Trophoblast cell (in vitro differentiated cells and primary cell): ENCODE results near the gene GGA1.

Source experiments
- DNase-seq, 2 donors: peaks; one replicate each; pipeline ENCODE4 v3.0.0-alpha.2; 2016
- H2AFZ ChIP-seq: 2 replicates; pipeline ENCODE4 v1.6.1; 2013; ENCODE audit warnings: low read length, moderate library complexity, mild to moderate bottlenecking; ENCODE audit not compliant: insufficient read depth, poor library complexity
- H2AK5ac ChIP-seq: 2 replicates; pipeline ENCODE4 v1.6.1; 2013; ENCODE audit warnings: mild to moderate bottlenecking, low read length
- H2BK120ac ChIP-seq: 2 replicates; pipeline ENCODE4 v1.6.1; 2013; ENCODE audit warnings: low read length, mild to moderate bottlenecking, moderate library complexity; ENCODE audit not compliant: insufficient read depth, poor library complexity
- H2BK12ac ChIP-seq: 2 replicates; pipeline ENCODE4 v1.6.1; 2013; ENCODE audit warnings: mild to moderate bottlenecking, low read length, moderate library complexity
- H2BK5ac ChIP-seq: 2 replicates; pipeline ENCODE4 v1.6.1; 2013; ENCODE audit warnings: low read length, low read depth, moderate library complexity, mild to moderate bottlenecking; ENCODE audit not compliant: poor library complexity
- H3K14ac ChIP-seq: 2 replicates; pipeline ENCODE4 v1.6.1; 2013; ENCODE audit warnings: mild to moderate bottlenecking, low read length
- H3K18ac ChIP-seq: 2 replicates; pipeline ENCODE4 v1.6.1; 2013; ENCODE audit warnings: mild to moderate bottlenecking, low read length
- H3K23ac ChIP-seq: 2 replicates; pipeline ENCODE4 v1.6.1; 2013; ENCODE audit warnings: low read length
- H3K27ac ChIP-seq: 2 replicates; pipeline ENCODE4 v1.5.1; 2013; ENCODE audit warnings: low read depth, mild to moderate bottlenecking, inconsistent platforms, low read length, moderate library complexity
- H3K27me3 ChIP-seq: 2 replicates; pipeline ENCODE4 v1.6.1; 2013; ENCODE audit warnings: inconsistent platforms, mild to moderate bottlenecking, low read length, moderate library complexity; ENCODE audit not compliant: insufficient read depth
- H3K36me3 ChIP-seq, 2 experiments: 1 replicate in 1 of 2; 2 replicates in 1 of 2; pipeline ENCODE4 v1.6.1; 2013; ENCODE audit warnings: low read length in 2 of 2, mild to moderate bottlenecking in 2 of 2, moderate library complexity in 1 of 2; ENCODE audit not compliant: insufficient read depth in 2 of 2, control insufficient read depth in 1 of 2
- H3K4ac ChIP-seq: 2 replicates; pipeline ENCODE4 v1.6.1; 2013; ENCODE audit warnings: low read depth, mild to moderate bottlenecking, low read length, moderate library complexity
- H3K4me1 ChIP-seq, 2 experiments: 1 replicate in 1 of 2; 2 replicates in 1 of 2; pipeline ENCODE4 v1.6.1; 2013; ENCODE audit warnings: low read length in 2 of 2, mild to moderate bottlenecking in 2 of 2, moderate library complexity in 1 of 2; ENCODE audit not compliant: insufficient read depth in 2 of 2, control insufficient read depth in 1 of 2
- H3K4me2 ChIP-seq: 2 replicates; pipeline ENCODE4 v1.6.1; 2013; ENCODE audit warnings: inconsistent platforms, mild to moderate bottlenecking, low read length, moderate library complexity
- H3K4me3 ChIP-seq: 2 replicates; pipeline ENCODE4 v1.5.1; 2013; ENCODE audit warnings: mild to moderate bottlenecking, low read depth, low read length, inconsistent platforms
- H3K79me1 ChIP-seq: one replicate; pipeline ENCODE4 v1.6.1; 2013; ENCODE audit warnings: low read length
- H3K79me2 ChIP-seq: 2 replicates; pipeline ENCODE4 v1.6.1; 2013; ENCODE audit warnings: low read length, mild to moderate bottlenecking; ENCODE audit not compliant: control insufficient read depth, insufficient read depth, poor library complexity
- H3K9ac ChIP-seq: 2 replicates; pipeline ENCODE4 v1.6.1; 2013; ENCODE audit warnings: mild to moderate bottlenecking, low read length
- H3K9me3 ChIP-seq: 2 replicates; pipeline ENCODE4 v1.6.1; 2013; ENCODE audit warnings: low read depth, mild to moderate bottlenecking, control low read depth, inconsistent platforms, low read length; ENCODE audit not compliant: insufficient read depth
- H4K12ac ChIP-seq: 2 replicates; pipeline ENCODE4 v1.6.1; 2013; ENCODE audit warnings: low read depth, mild to moderate bottlenecking, low read length, moderate library complexity
- H4K8ac ChIP-seq: 2 replicates; pipeline ENCODE4 v1.6.1; 2013; ENCODE audit warnings: low read depth, mild to moderate bottlenecking, low read length, moderate library complexity
- H4K91ac ChIP-seq: one replicate; pipeline ENCODE4 v1.6.1; 2013; ENCODE audit warnings: low read depth, mild to moderate bottlenecking, low read length, moderate library complexity
- WGBS: extraction: QIAGEN DNeasy Blood & Tissue Kit; methylation state at CpG from one replicate; pipeline ENCODE4 v1.1.7; 2013; ENCODE audit warnings: missing lambda C conversion rate; ENCODE audit not compliant: insufficient read length, insufficient coverage; ENCODE audit errors: extremely low coverage; 5-methylcytosine and 5-hydroxymethylcytosine counted together

GGA1 gene

GRCh38 chr22:37662039-37662438, 53.4 kb downstream of the GGA1 start:
- H2BK12ac ChIP-seq: no peak overlapping the region
- H3K18ac ChIP-seq: no peak overlapping the region
- peaks cover 12 to 15% of the 10 kb centered on the region in 2 experiments for H3K4me1 ChIP-seq
- H3K36me3 ChIP-seq: no peaks in the 10 kb centered on the region
- H3K14ac ChIP-seq: no peak overlapping the region
- H3K27me3 ChIP-seq: no peaks in the 10 kb centered on the region
- no peak for DNase-seq
- no peak overlapping the region for H3K23ac ChIP-seq
- H4K8ac ChIP-seq: no peak overlapping the region
- no CpG with 5 or more reads among the region's 5 CpGs for WGBS
- H4K12ac ChIP-seq: no peak overlapping the region
- H3K9me3 ChIP-seq: peaks cover 2% of the 10 kb centered on the region
- no peak overlapping the region for H2BK120ac ChIP-seq
- no peak overlapping the region for H2BK5ac ChIP-seq
- no peak overlapping the region for H2AK5ac ChIP-seq
- peaks cover 3% of the 10 kb centered on the region for H3K79me2 ChIP-seq
- H3K4me2 ChIP-seq: no peak overlapping the region
- H3K4ac ChIP-seq: no peak overlapping the region
- H3K9ac ChIP-seq: no peak overlapping the region
- H2AFZ ChIP-seq: no peak overlapping the region
- no peak overlapping the region for H4K91ac ChIP-seq
- H3K4me3 ChIP-seq: no peak overlapping the region
- no peak overlapping the region for H3K27ac ChIP-seq
- H3K79me1 ChIP-seq: no peaks in the 10 kb centered on the region

GRCh38 chr22:37663521-37664140, 55.0 kb downstream of the GGA1 start:
- Histone ChIP-seq H2AFZ (no peak overlapping the region), H3K4ac (no peak overlapping the region), H3K18ac (no peak overlapping the region), H3K4me2 (no peak overlapping the region), H3K27me3 (no peaks in the 10 kb centered on the region), H3K9ac (no peak overlapping the region), H3K14ac (no peak overlapping the region), H3K4me1 (peaks cover 12 to 18% of the 10 kb centered on the region in 2 experiments), H3K36me3 (no peaks in the 10 kb centered on the region), H4K8ac (no peak overlapping the region), H2AK5ac (no peak overlapping the region), H3K27ac (no peak overlapping the region), H4K91ac (no peak overlapping the region), H2BK12ac (no peak overlapping the region), H4K12ac (no peak overlapping the region), H3K79me2 (peaks cover 3% of the 10 kb centered on the region), H2BK120ac (no peak overlapping the region), H3K79me1 (no peaks in the 10 kb centered on the region), H2BK5ac (no peak overlapping the region), H3K23ac (no peak overlapping the region), H3K4me3 (no peak overlapping the region), H3K9me3 (peaks cover 4% of the 10 kb centered on the region)
- peak; percentile 82 to 87 for DNase-seq
- WGBS: no CpG with 5 or more reads among the region's 16 CpGs

- H3K4me2 ChIP-seq: no peak overlapping the region
- no peak overlapping the region for H3K23ac ChIP-seq
- H2BK120ac ChIP-seq: no peak overlapping the region
- no peak overlapping the region for H4K91ac ChIP-seq
- H3K79me1 ChIP-seq: no peaks in the 10 kb centered on the region
- H3K9ac ChIP-seq: no peak overlapping the region
- H4K8ac ChIP-seq: no peak overlapping the region
- no peak overlapping the region for H4K12ac ChIP-seq
- H3K4me3 ChIP-seq: no peak overlapping the region
- no peaks in the 10 kb centered on the region for H3K79me2 ChIP-seq
- H2BK12ac ChIP-seq: no peak overlapping the region
- no peak overlapping the region for H3K14ac ChIP-seq
- H3K4ac ChIP-seq: no peak overlapping the region
- DNase-seq: no peak
- no peaks in the 10 kb centered on the region for H3K36me3 ChIP-seq
- H2AK5ac ChIP-seq: no peak overlapping the region
- H2BK5ac ChIP-seq: no peak overlapping the region
- no CpG with 5 or more reads among the region's 16 CpGs for WGBS
- H3K18ac ChIP-seq: no peak overlapping the region
- H3K27ac ChIP-seq: no peak overlapping the region
- peaks cover 7 to 14% of the 10 kb centered on the region in 2 experiments for H3K4me1 ChIP-seq
- no peaks in the 10 kb centered on the region for H3K27me3 ChIP-seq
- H2AFZ ChIP-seq: no peak overlapping the region
- H3K9me3 ChIP-seq: peaks cover 2% of the 10 kb centered on the region
These were observed 55.8 kb downstream of the GGA1 start for GRCh38 chr22:37664249-37665101.

- no peaks in the 10 kb centered on the region for H3K79me1 ChIP-seq
- H2BK12ac ChIP-seq: no peak overlapping the region
- H2BK120ac ChIP-seq: no peak overlapping the region
- no peak overlapping the region for H2BK5ac ChIP-seq
- H3K4me3 ChIP-seq: no peak overlapping the region
- no peak overlapping the region for H4K8ac ChIP-seq
- H3K14ac ChIP-seq: no peak overlapping the region
- H3K4me1 ChIP-seq: peaks cover 5 to 12% of the 10 kb centered on the region in 2 experiments
- H3K27ac ChIP-seq: no peak overlapping the region
- peaks cover 2% of the 10 kb centered on the region for H3K9me3 ChIP-seq
- no peak overlapping the region for H3K4me2 ChIP-seq
- H3K23ac ChIP-seq: no peak overlapping the region
- no peak overlapping the region for H2AFZ ChIP-seq
- no peaks in the 10 kb centered on the region for H3K79me2 ChIP-seq
- WGBS: no CpG with 5 or more reads among the region's 24 CpGs
- H4K91ac ChIP-seq: no peak overlapping the region
- no peak overlapping the region for H3K9ac ChIP-seq
- no peaks in the 10 kb centered on the region for H3K27me3 ChIP-seq
- H3K36me3 ChIP-seq: no peaks in the 10 kb centered on the region
- no peak for DNase-seq
- no peak overlapping the region for H2AK5ac ChIP-seq
- no peak overlapping the region for H3K18ac ChIP-seq
- H4K12ac ChIP-seq: no peak overlapping the region
- no peak overlapping the region for H3K4ac ChIP-seq
These were observed 56.9 kb downstream of the GGA1 start for GRCh38 chr22:37665487-37665886.
